H9 (cell line): ENCODE results near the gene SHANK3. TPM values are rescaled to one million over a fixed set of nuclear protein-coding genes. Genes with fewer than 3 reads are reported as not detected.
A peak's percentile ranks its signal among the peaks of the same experiment; 100 is the strongest.

Experiments
- DNase-seq: peaks from one replicate; pipeline ENCODE4 v3.0.0-alpha.2; 2017
- H2AFZ ChIP-seq: one replicate; pipeline ENCODE4 v1.6.1; 2013; ENCODE audit warnings: mild to moderate bottlenecking, low read length, control low read depth, moderate library complexity
- H2AK5ac ChIP-seq: 2 replicates; pipeline ENCODE4 v1.6.1; 2013; ENCODE audit warnings: low read length, control low read depth, mixed read lengths; ENCODE audit not compliant: insufficient read length
- H2BK120ac ChIP-seq: one replicate; pipeline ENCODE4 v1.6.1; 2013; ENCODE audit warnings: low read depth, mild to moderate bottlenecking, low read length, control low read depth, inconsistent platforms; ENCODE audit not compliant: poor library complexity, severe bottlenecking
- H2BK12ac ChIP-seq: 2 replicates; pipeline ENCODE4 v1.6.1; 2013; ENCODE audit warnings: low read length, control low read depth, mixed read lengths, low read depth; ENCODE audit not compliant: insufficient read length
- H2BK15ac ChIP-seq: 2 replicates; pipeline ENCODE4 v1.6.1; 2013; ENCODE audit warnings: low read depth, low read length, control low read depth
- H2BK20ac ChIP-seq: one replicate; pipeline ENCODE4 v1.6.1; 2013; ENCODE audit warnings: low read depth, mild to moderate bottlenecking, low read length, control low read depth, inconsistent platforms; ENCODE audit not compliant: poor library complexity, severe bottlenecking
- H2BK5ac ChIP-seq: 2 replicates; pipeline ENCODE4 v1.6.1; 2013; ENCODE audit warnings: low read length, control low read depth, mixed read lengths; ENCODE audit not compliant: insufficient read length
- H3K14ac ChIP-seq: 2 replicates; pipeline ENCODE4 v1.6.1; 2013; ENCODE audit warnings: low read length, control low read depth; ENCODE audit not compliant: insufficient read depth
- H3K18ac ChIP-seq: 2 replicates; pipeline ENCODE4 v1.6.1; 2013; ENCODE audit warnings: low read depth, mild to moderate bottlenecking, mixed read lengths, low read length, control low read depth; ENCODE audit not compliant: insufficient read length
- H3K23ac ChIP-seq: 2 replicates; pipeline ENCODE4 v1.6.1; 2013; ENCODE audit warnings: low read length, control low read depth, mixed read lengths, low read depth; ENCODE audit not compliant: insufficient read length
- H3K23me2 ChIP-seq: 2 replicates; pipeline ENCODE4 v1.6.1; 2013; ENCODE audit warnings: low read depth, mild to moderate bottlenecking, mixed read lengths, low read length, control low read depth; ENCODE audit not compliant: insufficient read length, poor library complexity, severe bottlenecking
- H3K27ac ChIP-seq: 2 replicates; pipeline ENCODE4 v1.5.1; 2013; ENCODE audit warnings: low read length, control low read depth, mixed read lengths, low read depth; ENCODE audit not compliant: insufficient read length
- H3K27me3 ChIP-seq: 2 replicates; pipeline ENCODE4 v1.6.1; 2013; ENCODE audit warnings: low read length, control low read depth, inconsistent platforms; ENCODE audit not compliant: insufficient read depth
- H3K4ac ChIP-seq: 2 replicates; pipeline ENCODE4 v1.6.1; 2013; ENCODE audit warnings: low read depth, mild to moderate bottlenecking, control low read depth, inconsistent platforms, low read length, moderate library complexity
- H3K4me1 ChIP-seq: 2 replicates; pipeline ENCODE4 v1.6.1; 2013; ENCODE audit warnings: low read length, control low read depth, inconsistent platforms; ENCODE audit not compliant: insufficient read depth
- H3K4me2 ChIP-seq: 2 replicates; pipeline ENCODE4 v1.6.1; 2013; ENCODE audit warnings: low read length, control low read depth, mixed read lengths; ENCODE audit not compliant: insufficient read length, insufficient read depth
- H3K56ac ChIP-seq: 2 replicates; pipeline ENCODE4 v1.6.1; 2013; ENCODE audit warnings: low read depth, mild to moderate bottlenecking, mixed read lengths, low read length, control low read depth; ENCODE audit not compliant: insufficient read length
- H3K79me1 ChIP-seq: 2 replicates; pipeline ENCODE4 v1.6.1; 2013; ENCODE audit warnings: low read depth, mild to moderate bottlenecking, moderate library complexity, low read length, control low read depth, inconsistent platforms; ENCODE audit not compliant: insufficient read depth, poor library complexity, severe bottlenecking
- H3K79me2 ChIP-seq: 2 replicates; pipeline ENCODE4 v1.6.1; 2013; ENCODE audit warnings: low read length, control low read depth, inconsistent platforms; ENCODE audit not compliant: insufficient read depth
- H3K9ac ChIP-seq: 2 replicates; pipeline ENCODE4 v1.6.1; 2013; ENCODE audit warnings: low read length, control low read depth, mixed read lengths; ENCODE audit not compliant: insufficient read length; ENCODE audit errors: extremely low read depth
- H3K9me3 ChIP-seq: one replicate; pipeline ENCODE4 v1.6.1; 2013; ENCODE audit warnings: low read depth, low read length, inconsistent platforms; ENCODE audit not compliant: control insufficient read depth
- H3T11ph ChIP-seq: one replicate; pipeline ENCODE4 v1.6.1; 2013; ENCODE audit warnings: mild to moderate bottlenecking, low read length, control low read depth, inconsistent platforms
- H4K20me1 ChIP-seq: one replicate; pipeline ENCODE4 v1.6.1; 2013; ENCODE audit not compliant: control insufficient read depth, insufficient read length, insufficient read depth
- H4K5ac ChIP-seq: 2 replicates; pipeline ENCODE4 v1.6.1; 2013; ENCODE audit warnings: low read depth, mild to moderate bottlenecking, mixed read lengths, low read length, control low read depth; ENCODE audit not compliant: insufficient read length
- H4K8ac ChIP-seq: replicated peaks from 2 replicates; pipeline ENCODE4 v1.6.1; 2013; ENCODE audit warnings: low read length, control low read depth, mixed read lengths, low read depth; ENCODE audit not compliant: insufficient read length
- H4K91ac ChIP-seq: 2 replicates; pipeline ENCODE4 v1.6.1; 2013; ENCODE audit warnings: low read depth, mild to moderate bottlenecking, moderate library complexity, mixed read lengths, low read length, control low read depth; ENCODE audit not compliant: insufficient read length
- H3K27ac Mint-ChIP-seq, 3 experiments: 2 replicates in 2 of 3; 3 replicates in 1 of 3; pipeline ENCODE4 v1.8.0; 2020 to 2021; ENCODE audit warnings: mixed read lengths in 3 of 3, mild to moderate bottlenecking in 1 of 3, moderate library complexity in 1 of 3
- H3K27me3 Mint-ChIP-seq: 2 replicates; pipeline ENCODE4 v1.8.0; 2021; ENCODE audit warnings: low read depth, mild to moderate bottlenecking, moderate library complexity, mixed read lengths
- H3K36me3 Mint-ChIP-seq, 3 experiments: 2 replicates in 2 of 3; 3 replicates in 1 of 3; pipeline ENCODE4 v1.8.0; 2020 to 2021; ENCODE audit warnings: low read depth in 3 of 3, mixed read lengths in 3 of 3; ENCODE audit not compliant: insufficient read depth in 1 of 3
- H3K4me1 Mint-ChIP-seq, 2 experiments: 2 replicates each; pipeline ENCODE4 v1.8.0; 2020; ENCODE audit warnings: mixed read lengths in 2 of 2
- H3K4me3 Mint-ChIP-seq, 2 experiments: 2 replicates in 1 of 2; 3 replicates in 1 of 2; pipeline ENCODE4 v1.8.0; 2020 to 2021; ENCODE audit warnings: mild to moderate bottlenecking in 2 of 2, mixed read lengths in 2 of 2, moderate library complexity in 1 of 2
- H3K9me3 Mint-ChIP-seq, 2 experiments: 2 replicates in 1 of 2; 3 replicates in 1 of 2; pipeline ENCODE4 v1.8.0; 2020; ENCODE audit warnings: mild to moderate bottlenecking in 2 of 2, mixed read lengths in 2 of 2, moderate library complexity in 1 of 2
- CTCF ChIP-seq: fragments of 200-600 bp; sonication (generic); conservative IDR thresholded peaks from 3 replicates; pipeline ENCODE4 v1.8.0; 2021; ENCODE audit warnings: antibody characterized with exemption, mild to moderate bottlenecking
- WGBS: extraction: QIAGEN DNeasy Blood & Tissue Kit; methylation state at CpG from one replicate; pipeline ENCODE4 v1.1.7; 2013; ENCODE audit warnings: missing lambda C conversion rate, low lambda C conversion rate, mixed read lengths; ENCODE audit not compliant: insufficient read length; ENCODE audit errors: extremely low coverage; 5-methylcytosine and 5-hydroxymethylcytosine counted together
- total RNA-seq: library from RNA; stranded (reverse); gene quantifications from 2 replicates; pipeline ENCODE4 v1.2.1, GENCODE V29; 2021

The SHANK3 gene
- total RNA-seq, 1 experiment from 2014 or later = 8.7 TPM

DNA sequence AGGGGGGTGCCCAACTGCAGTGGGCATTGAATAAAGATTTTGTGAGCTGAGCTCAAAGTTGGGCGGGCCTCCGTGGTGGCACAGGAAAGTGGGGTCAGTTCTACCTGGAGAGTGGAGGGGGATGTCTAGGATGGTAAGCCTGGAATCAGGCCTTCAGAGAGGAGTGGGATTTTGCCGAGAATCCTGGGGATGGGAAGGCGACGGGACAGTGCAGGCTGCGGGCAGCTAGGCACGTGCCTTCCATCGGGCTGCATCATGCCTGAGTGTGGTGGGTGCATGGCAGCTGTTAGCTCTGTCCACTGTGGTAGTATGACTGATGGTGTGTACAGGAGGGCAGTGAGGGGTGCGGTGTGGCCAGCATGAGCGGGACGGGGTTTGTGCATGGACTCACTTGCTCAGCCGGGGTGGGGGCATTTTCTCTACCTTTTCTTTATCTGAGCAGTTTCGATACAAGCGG, 3.6 kb downstream of the SHANK3 start:
- no peak overlapping the region for H3K27ac Mint-ChIP-seq
- Histone ChIP-seq H3K9me3 (no peaks in the 10 kb centered on the region), H4K91ac (no peak overlapping the region), H3K23me2 (peaks cover 8% of the 10 kb centered on the region), H3K4me1 (no peaks in the 10 kb centered on the region; the same call in 1 of the 2 replicates), H3T11ph (no peak overlapping the region), H3K4me2 (no peak overlapping the region), H4K5ac (no peak overlapping the region), H2AK5ac (no peak overlapping the region), H3K27me3 (peaks cover 6% of the 10 kb centered on the region; the same call in 1 of the 2 replicates), H3K79me1 (no peaks in the 10 kb centered on the region), H3K56ac (no peak overlapping the region), H3K4ac (no peak overlapping the region), H3K23ac (no peak overlapping the region), H4K20me1 (no peaks in the 10 kb centered on the region), H4K8ac (no peak overlapping the region), H2BK15ac (no peak overlapping the region), H2BK20ac (no peak overlapping the region), H2BK120ac (no peak overlapping the region), H3K27ac (no peak overlapping the region), H3K79me2 (no peaks in the 10 kb centered on the region), H2AFZ (no peak overlapping the region), H2BK5ac (no peak overlapping the region), H2BK12ac (no peak overlapping the region), H3K9ac (no peak overlapping the region), H3K18ac (no peak overlapping the region), H3K14ac (no peak overlapping the region)
- H3K9me3 Mint-ChIP-seq = peaks cover 4 to 5% of the 10 kb centered on the region in 2 experiments; a peak in 3 of 5 replicates
- H3K4me1 Mint-ChIP-seq = peaks cover 16 to 27% of the 10 kb centered on the region in 2 experiments
- peaks cover 46% of the 10 kb centered on the region for H3K27me3 Mint-ChIP-seq
- peak overlapping the region; percentile 68 to 77; a peak in 4 of 5 replicates for H3K4me3 Mint-ChIP-seq
- no CpG with 5 or more reads among the region's 14 CpGs for WGBS
- peaks cover 6 to 16% (median 13%) of the 10 kb centered on the region in 3 experiments for H3K36me3 Mint-ChIP-seq
- TF ChIP-seq CTCF = no peak
- no peak for DNase-seq
